HG03442 (cell line): ENCODE results near the gene IL15.
"Not testable (repeated sequence)": the region's sequence is repeated elsewhere in the genome, so short reads cannot be mapped to it uniquely, and the experiment has no call there.

Experiments used
- ATAC-seq: cut with Tn5 transposase; IDR thresholded peaks from one replicate; pipeline ENCODE4 v1.9.1; 2021; ENCODE audit warnings: mild to moderate bottlenecking, moderate library complexity; ENCODE audit not compliant: unreplicated experiment

The IL15 gene, protein sequence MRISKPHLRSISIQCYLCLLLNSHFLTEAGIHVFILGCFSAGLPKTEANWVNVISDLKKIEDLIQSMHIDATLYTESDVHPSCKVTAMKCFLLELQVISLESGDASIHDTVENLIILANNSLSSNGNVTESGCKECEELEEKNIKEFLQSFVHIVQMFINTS

DNA sequence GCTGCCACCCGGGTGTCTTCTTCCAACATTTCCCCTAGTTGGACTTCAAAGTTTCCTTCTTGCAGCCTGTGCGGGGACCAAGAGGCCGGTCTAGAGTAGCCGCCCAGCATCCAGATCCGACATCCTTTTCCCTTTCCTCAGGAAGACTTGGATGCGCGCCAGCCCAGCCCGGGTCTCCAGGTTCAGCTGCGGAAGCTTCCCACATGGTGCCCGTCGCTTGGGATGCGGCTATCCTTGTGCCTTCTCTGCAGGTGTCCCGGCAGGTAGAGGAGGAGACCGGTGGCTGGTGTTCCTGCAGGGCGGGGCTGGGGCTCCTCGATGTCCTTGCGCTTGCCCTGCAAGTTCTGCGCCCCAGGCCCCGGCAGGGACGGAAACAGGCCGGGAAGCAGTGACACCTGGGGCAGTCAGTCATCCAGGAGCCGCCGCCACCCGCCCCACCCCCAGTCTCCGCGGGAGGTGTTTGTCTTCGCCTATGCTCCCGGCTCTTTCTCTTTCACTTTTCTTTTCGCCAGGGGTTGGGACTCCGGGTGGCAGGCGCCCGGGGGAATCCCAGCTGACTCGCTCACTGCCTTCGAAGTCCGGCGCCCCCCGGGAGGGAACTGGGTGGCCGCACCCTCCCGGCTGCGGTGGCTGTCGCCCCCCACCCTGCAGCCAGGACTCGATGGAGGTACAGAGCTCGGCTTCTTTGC, at the start of gene IL15:
IL15 (plus strand) TSS at position 502 of the 689 bp plus-strand sequence. CDS start 82,882 bp downstream, outside the sequence.
- ATAC-seq: peak; percentile 59

DNA sequence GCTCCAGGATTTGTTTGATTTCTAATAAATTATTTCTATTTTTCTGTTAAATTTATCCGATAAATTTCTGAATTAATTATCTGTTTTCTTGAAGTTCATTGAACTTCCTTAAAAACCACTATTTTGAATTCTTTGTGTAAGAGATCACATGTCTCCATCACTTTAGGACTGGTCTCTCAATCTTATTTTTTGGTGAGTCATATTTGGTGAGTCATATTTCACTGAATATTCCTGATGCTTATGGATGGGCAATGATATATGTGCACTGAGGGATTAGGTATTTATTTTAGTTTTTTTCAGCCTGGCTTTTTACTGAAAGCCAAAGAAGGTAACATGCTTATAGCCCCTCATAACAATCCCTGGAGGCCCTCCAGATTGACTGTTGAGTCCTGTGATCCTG, 48.5 kb upstream of the IL15 start:
- ATAC-seq: no peak

DNA sequence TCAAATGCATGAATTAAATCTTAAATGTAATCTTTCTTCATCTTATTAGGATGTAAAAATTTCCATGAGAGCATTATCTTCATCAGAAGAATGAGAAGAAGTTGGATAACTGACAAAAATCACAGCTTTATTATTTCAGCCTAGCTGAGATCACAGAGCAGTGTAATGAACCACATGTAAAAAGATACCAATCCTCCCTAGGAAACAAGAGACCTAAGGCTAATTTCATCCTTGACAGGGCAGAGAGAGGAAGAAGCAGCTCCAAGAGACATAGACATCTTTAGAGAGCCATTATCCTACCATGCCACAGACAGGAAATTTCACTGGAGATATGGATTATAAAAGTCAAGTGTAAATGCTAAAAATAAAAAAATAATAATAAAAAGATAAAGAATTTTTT, 40.9 kb upstream of the IL15 start:
- ATAC-seq: no peak

DNA sequence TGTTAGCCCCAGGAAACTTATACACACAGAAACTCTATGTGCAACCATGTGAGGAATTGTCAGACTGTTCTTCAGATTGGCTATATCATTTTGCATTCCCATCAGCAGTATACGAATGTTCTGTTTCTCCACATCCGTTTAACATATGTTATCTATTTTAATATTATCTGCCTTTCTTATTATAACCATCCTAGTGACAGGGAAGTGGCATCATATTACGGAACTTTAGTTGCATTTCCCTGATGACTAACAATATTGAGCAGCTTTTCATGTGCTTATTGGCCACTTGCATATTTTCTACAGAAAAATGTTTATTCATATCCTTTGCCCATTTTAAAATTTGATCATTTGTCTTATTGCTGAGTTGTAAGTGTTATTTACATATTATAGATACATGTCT, 36.5 kb upstream of the IL15 start:
- no peak for ATAC-seq

DNA sequence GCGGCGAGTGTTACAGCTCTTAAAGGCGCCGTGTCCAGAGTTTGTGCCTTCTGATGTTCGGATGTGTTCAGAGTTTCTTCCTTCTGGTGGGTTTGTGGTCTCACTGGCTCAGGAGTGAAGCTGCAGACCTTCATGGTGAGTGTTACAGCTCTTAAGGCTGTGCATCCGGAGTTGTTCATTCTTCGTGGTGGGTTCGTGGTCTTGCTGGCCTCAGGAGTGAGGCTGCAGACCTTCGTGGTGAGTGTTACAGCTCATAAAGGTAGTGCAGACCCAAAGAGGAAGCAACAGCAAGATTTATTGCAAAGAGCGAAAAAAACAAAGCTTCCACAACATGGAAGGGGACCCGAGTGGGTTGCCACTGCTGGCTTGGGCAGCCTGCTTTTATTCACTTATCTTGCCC, 31.7 kb upstream of the IL15 start:
- ATAC-seq: not testable (repeated sequence)

DNA sequence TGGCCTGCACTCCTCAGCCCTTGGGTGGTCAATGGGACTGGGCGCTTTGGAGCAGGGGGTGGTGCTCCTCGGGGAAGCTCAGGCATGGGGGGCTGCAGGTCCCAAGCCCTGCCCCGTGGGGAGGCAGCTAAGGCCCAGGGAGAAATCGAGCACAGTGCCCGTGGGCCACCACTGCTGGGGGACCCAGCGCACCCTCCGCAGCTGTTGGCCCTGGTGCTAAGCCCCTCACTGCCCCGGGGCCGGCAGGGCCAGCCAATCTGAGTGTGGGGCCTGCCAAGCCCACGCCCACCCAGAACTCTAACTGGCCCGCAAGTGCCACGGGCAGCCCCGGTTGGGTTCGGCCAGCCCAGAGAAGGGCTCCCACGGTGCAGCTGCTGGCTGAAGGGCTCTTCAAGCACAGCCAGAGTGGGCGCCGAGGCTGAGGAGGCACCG, 30.9 kb upstream of the IL15 start:
- no peak for ATAC-seq

DNA sequence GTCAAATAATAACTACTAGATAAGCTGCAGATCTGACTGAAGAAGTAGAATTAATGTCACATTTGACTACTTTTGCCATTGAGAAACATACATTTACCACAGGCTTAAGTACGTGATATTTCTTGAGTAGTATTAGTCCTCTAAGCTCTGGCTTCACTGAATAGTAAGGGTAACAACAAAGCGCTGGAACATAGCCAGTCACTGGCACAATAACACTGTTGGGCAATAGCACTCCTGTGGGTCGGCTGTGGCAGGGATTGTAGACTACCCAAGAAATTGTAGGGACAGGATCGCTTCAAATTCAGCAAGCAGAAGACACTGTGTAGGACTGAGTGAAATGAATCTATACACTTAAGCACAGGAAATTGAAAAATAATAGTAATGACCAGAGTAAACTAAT, 27.1 kb upstream of the IL15 start:
- ATAC-seq: no peak

DNA sequence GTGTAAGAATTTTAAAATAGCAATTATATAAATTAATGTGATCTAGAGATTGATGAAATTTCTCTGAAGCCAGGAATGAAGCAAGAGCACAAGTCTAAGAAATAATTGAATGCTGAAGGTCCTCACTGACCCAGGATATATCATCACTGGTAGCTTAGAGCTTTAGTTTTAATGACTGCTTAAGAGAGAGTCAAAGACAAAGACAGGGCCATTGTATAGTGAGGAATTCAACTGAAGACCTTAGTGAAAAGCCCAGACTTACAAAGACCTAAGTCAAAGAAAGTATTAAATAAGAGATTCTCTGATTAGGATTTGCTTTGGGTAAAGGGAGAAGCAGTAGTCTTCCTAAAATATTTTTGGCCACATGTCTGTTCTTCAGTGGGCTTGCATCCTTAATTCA, 26.0 kb upstream of the IL15 start:
- no peak for ATAC-seq

DNA sequence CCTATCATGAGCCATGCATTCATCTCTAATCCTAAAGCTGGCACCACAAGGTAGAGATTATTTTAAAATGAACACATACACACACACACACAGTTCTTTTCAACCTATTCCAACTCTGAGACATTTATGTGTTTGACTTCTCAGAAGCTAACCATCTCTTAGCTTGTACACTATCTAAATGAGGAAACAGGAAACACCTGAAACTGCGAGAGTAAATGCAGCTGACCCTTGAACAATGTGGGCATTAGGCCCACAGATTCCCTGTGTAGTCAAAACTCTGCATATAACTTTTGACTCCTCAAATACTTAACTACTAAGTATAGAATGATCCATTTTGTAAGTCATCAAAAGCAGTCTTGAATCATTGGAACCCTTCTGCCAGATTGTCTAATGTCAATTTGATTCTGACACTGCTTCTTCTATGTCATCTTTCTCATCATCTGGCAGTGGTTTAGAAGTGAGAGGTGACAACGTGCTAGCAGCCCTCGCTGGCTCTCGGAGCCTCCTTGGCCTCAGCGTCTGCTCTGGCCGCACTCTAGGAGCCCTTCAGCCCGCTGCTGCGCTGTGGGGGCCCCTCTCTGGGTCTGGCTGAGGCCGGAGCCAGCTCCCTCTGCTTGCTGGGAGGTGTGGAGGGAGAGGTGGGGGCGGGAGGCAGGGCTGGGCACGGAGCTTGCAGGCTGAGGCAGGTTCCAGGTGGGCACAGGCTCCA, 21.4 kb upstream of the IL15 start:
- no peak for ATAC-seq

DNA sequence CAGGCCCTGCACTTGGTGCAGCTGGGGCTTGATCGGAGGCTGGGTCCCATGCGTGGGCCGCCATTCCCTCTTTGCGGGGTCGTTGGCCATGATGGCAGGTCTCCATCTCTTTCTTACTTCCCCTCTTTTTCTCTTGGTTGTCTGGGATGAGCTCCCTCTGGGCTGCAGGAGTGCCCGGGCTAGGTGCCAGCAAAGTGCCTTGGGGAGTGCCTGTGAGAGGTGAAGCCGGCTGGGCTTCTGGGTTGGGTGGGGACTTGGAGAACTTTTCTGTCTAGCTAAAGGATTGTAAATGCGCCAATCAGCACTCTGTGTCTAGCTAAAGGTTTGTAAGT, 20.8 kb upstream of the IL15 start:
- not testable (repeated sequence) for ATAC-seq

DNA sequence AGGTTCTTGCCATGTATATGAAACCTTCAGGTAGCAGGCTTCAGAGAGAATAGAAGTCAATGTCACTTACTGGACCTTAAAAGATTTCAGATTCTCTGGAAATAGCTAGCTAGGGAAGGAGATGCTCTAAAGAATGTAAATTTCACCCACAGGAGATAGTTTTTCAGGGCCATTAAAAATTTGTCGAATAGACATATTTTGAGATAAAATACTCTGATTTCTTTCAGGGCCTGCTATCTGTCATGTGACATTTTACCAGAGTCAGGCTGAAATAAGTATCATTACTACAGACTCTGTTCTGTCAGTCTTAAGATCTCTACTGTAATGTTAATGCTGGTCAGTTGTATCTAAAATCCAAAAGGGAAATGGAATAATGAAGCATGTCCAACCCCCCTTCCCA, 15.7 kb upstream of the IL15 start:
- ATAC-seq: no peak

DNA sequence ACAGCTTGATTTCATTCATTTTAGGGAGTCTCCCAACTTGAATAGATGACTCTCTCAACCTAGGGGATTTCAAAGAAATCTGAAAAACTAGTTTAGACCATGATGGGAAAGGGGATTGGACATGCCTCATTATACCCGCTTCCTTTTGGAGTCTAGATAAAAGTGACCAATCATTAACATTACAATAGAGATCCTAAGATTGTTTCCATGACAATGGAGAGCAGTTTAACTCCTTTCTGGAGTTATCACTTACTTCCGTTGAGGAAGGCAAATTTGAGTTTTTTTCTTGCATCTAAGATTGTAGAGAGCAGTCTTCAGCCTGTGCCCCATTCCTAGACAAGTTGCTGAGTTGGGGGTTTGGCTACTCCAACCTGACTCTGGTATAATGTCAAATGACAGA, 11.4 kb upstream of the IL15 start:
- no peak for ATAC-seq

DNA sequence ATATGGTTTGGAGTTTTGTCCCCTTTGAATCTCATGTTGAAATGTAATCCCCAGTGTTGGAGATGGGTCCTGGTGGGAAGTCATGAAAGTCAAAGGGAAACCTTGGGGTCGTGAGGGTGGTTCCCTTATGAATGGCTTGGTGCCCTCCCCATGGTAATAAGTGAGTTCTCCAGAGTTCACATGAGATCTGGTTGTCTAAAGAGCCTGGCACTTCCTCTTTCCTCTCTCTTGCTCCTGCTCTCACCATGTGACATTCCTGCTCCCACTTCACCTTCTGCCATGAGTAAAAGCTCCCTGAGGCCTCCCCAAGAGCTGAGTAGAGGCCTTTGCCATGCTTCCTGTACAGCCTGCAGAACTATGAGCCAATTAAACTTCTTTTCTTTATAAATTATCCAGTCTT, 5.5 kb upstream of the IL15 start:
- no peak for ATAC-seq

DNA sequence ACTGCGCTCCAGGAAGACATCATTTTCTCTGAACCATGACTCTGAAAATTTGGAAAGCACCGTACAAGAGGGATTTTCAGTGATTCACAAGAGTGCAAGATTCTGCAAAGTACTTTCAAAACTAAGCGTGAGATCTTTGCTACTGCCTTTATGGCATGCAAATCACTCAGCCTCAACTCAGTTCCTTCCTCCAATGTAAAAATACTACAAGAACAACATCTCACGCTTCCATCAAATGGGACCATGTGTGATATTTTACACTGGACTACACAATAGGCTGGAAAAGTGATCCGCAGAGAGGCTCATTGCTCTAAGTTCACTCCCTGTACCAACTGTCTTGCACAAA, 674 bp upstream of the IL15 start:
- ATAC-seq: peak; percentile 40

DNA sequence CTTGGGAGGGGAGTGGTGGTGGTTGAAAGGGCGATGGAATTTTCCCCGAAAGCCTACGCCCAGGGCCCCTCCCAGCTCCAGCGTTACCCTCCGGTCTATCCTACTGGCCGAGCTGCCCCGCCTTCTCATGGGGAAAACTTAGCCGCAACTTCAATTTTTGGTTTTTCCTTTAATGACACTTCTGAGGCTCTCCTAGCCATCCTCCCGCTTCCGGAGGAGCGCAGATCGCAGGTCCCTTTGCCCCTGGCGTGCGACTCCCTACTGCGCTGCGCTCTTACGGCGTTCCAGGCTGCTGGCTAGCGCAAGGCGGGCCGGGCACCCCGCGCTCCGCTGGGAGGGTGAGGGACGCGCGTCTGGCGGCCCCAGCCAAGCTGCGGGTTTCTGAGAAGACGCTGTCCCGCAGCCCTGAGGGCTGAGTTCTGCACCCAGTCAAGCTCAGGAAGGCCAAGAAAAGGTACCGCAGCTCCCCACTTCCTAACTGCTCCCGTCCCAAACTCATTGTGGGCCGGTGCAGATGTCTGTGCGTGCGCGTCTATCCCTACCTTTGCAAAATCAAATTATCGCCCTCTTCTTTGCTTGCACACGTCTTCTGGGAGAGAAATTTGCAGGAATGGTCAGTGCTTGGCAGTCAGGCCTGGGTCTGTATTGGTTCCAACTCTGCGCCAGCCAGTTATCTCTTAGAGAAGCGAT, 533 bp downstream of the IL15 start:
- ATAC-seq: peak; percentile 41

DNA sequence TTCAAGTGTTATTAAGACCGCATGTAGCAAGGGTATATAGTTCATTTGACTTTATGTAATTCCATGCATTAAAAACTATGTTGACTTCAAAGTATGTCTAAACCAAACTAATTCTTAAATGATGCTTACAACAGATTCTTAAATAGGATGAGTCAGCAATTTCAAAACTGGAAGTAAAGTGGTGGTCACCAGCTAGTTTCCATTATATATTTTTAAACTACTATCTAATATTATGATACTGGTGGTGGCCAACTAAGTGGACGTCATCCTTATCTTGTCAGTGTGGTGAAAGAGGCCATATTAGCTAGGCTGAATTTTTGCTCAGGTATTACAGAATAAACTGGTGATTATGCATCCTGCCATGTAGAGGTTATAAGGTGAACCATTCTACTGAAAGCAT, 1.2 kb downstream of the IL15 start:
- ATAC-seq: no peak

DNA sequence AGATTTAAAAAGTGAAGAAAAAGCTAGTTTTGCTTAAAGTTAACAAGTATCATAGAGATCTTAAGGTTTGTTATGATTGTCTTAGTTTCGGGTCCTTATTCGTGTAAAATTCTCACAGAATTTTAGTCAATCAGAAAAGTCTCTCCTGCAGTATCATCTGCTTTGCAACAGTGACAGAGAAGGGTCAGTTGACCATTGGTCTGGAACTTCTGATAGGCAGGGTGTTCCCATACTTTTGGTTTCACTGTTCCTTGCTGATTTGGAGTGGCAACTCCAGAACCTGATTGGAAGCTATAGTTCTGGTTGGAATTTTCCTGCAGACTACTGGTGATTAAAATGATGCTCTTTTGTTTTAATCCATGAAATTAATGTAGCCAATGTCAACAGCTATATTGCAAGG, 1.8 kb downstream of the IL15 start:
- no peak for ATAC-seq

DNA sequence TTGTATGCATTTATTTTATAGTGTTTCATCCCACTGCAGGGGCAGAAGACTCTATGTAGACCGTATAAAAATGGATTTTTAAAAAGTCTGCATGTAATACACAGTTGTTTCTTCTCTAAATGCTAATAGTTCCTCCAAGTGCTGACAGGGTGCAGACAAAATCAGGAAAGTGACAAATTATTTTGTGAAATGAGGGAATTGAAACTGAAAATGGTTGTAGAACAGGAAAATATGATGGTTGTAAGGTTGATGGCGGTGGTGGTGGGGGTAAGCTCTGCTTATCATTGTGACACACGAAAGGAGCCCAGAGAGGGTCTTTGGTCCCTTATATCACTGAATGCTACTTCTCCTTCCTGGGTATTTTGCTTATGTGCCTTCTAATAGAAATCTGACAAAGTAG, 4.3 kb downstream of the IL15 start:
- ATAC-seq: no peak

DNA sequence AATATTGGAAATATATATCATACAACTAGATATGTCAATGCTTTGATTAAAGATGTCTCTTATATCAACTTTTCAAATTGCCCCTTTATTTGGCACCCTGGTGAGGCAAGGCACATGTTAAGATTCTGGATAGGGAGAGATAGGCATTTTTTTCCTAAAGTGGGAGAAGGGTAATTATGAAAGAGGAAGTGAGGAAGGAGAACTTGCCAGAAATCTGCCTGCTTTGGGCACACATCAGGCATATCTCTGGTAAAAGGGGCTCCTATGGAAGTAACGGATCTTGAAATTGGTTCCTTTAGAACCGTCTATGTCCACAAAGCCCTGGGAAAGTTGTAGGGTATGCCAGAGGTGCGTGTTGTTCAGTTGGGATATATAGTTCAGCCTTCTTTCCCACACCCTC, 5.7 kb downstream of the IL15 start:
- no peak for ATAC-seq

DNA sequence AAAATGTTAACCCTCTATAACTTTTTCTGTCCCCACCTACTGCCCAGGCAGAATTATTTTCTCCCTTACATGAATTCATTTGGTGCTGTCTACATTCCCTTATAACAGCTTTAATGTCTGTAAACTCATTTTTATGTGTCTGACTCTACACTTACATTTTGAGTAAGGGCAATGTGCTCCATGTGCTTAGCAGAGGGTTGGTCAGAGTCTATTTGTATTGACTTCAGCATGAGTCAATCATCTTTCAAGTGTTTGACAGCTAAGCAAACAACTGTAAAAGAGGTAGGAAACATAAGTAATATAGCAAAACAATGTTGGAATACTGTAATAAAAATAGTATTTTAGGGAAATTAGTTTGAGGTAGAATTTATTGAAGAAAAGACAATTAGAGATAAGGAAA, 6.3 kb downstream of the IL15 start:
- peak; percentile 23 for ATAC-seq

DNA sequence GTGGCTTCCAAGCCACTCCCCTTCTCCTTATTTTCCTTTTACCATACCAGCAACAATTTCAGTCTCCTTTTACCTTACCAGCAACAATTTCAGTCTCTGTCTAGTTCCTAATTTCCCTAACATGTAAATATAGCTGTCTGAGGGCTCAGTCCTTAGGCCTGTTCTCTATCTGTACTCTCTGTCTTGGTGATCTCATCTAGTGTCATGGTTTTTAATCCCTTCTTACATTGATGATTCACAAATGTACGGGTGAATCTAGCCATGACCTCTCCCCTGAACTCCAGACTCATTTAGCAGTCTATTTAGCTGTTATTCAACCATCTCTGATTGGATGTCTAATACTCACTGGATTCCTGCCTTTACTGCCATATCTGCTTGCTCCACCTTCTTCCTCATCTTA, 7.2 kb downstream of the IL15 start:
- peak; percentile 45 for ATAC-seq
